ENCODE results near the gene MT1A.
A peak's percentile ranks its signal among the peaks of the same experiment; 100 is the strongest.

MT1A gene

DNA sequence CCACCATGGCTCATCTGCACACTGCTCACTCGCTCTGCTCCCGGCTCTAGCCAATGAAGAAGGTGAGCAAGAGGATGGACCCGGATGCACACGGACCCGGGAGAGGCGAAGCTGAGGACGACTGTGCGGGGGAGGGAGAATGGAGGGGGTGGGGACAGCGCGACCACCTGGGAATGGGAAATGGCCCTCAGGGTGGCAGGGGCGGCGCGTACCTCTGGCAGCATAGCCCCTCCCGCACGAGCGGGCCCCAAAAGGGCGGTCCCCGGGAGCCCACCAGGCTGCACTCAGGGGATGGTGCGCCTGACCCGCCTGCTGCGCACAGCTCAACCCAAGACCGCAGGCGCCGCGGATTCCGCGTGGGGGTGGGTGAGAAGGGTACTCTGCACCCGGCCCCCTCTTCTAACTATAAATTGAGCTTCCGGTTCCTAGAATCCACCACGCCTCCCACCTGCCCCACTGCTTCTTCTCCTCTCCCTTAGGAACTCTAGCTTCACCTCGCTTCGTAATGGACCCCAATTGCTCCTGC is 37.3 kb downstream of the MT1A start:
- DNase-seq = no peak

DNA sequence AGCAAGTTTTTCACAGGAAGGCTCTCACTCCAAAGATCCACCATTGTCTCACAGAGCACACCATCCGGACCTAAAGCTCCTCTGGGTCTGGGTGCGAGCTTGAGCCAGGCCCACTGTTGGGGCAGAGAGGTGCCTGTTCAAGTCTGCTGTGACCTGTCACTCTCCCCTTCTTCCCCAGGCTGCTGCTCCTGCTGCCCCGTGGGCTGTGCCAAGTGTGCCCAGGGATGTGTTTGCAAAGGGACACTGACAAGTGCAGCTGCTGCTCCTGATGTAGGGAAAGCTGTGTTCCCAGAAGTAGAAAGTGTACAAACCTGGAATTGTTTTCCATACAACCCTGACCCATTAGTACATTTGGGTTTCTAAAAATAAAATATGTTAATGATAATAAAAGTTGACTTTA is 39.0 kb downstream of the MT1A start:
- no peak for DNase-seq

DNA sequence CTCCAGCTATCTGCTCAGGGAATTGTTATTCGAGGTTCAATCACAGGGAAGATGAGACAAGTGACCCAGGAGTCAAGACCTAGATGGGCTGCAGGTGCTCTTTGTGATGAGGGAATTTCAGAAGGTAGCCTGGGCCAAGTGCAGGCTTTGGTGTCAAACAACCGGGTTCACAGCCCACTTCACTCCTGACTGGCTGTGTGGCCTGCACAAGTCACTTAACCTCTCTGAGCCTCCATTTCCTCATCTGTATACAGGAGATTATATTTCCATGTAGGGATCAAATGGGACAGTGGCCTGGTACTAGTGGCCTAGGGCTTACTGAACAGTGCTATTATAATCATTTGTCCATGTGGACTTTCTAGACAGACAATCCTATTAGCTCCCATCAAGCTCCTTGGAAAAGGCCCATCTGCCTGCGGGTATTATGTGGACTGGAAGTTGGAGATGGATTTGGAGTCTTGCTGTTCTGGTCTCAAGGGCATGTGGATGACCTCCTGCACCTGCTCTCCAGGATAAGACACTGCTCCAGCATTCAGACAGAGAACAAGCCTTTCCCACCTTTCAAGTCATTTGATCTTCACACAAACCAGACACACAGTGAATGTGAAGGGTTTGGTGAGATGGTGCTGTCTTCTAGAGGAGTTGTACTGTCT is 40.7 kb downstream of the MT1A start:
- DNase-seq = no peak

DNA sequence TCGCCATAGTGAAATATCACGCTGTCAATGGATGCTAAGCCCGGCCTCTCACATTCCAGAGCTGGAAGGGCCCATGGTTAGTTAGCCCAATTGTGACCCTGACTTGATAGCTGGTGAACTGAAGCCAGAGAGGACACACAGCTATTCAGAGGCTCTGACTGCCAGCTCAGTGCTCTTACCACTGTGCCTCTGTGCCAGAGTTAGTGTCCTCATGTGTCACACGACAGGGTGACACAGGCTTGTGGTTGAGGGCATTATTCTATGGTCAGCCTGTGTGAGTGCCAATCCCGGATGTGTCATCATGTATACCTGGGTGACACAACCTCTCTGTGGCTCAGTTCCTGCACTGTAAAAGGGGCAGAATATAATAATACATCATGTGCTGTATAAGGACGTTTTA is 41.4 kb downstream of the MT1A start:
- DNase-seq = no peak

DNA sequence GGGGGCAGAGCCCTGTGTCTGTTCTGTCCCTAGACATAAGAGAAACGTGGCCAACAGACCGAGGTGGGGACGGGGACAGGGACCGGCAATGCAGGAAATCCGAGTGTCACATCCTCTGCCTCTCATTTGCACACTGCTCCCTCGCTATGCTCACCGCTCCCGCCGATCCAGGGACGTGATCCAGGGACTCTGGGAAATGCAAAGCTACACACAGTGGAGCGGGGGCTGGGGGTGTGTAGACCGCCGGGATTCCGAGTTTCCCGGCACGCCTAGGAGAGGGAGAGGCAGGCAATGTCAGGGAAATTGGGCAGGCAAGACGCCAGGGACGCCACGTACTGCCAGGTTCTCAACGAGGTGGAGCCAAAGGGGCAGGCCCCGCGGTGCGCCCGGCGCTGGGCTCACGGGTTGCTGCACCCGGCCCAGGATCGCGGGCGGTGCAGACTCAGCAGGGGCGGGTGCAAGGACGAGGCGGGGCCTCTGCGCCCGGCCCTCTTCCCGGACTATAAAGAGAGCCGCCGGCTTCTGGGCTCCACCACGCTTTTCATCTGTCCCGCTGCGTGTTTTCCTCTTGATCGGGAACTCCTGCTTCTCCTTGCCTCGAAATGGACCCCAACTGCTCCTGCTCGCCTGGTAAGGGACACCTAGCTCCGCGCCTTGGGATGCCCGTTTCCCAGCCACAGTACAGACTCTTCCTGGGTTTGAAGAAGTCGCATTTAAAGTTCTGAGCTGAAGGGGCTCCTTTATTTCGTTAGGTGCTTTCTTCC is 43.7 kb downstream of the MT1A start, which contains the start of gene MT1X:
Gene MT1X, plus strand, starts transcription at position 532 of the 764 bp plus-strand sequence. Its CDS starts 71 bp downstream, at position 603.
- DNase-seq = peak; percentile 28 to 92 (median 81)

DNA sequence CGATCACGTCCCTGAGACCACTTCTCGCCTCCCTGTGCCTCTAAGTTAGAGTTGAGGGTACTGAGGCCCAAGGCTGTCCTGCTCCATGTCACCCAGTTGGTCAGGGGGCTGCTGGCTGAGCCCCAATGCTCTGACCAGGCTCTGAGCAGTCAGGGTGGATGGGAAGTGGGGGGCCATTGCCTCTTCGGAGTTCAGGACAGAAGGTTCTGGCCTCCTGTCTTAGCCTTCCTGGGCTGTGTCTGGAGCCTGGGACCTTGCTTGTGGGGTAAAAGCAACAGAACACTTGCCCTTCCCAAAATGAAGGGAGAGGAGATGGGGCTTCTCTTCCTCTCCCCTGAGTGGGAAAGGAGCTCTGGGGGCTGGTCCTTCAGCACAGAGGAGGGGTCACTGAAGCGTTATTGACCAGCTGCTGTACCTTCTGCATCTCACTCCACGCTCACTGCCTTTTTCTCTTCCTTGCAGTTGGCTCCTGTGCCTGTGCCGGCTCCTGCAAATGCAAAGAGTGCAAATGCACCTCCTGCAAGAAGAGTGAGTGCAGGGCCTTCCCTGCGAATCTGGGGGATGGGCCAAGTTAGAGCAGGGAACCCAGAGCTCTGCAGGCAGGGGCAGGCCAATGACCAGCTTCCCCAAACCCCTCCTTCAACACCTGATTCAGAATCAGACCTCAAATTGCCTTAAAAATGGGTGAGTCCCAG is 44.4 kb downstream of the MT1A start:
- DNase-seq = peak in 2 of 51 donors; percentile 38 to 45

DNA sequence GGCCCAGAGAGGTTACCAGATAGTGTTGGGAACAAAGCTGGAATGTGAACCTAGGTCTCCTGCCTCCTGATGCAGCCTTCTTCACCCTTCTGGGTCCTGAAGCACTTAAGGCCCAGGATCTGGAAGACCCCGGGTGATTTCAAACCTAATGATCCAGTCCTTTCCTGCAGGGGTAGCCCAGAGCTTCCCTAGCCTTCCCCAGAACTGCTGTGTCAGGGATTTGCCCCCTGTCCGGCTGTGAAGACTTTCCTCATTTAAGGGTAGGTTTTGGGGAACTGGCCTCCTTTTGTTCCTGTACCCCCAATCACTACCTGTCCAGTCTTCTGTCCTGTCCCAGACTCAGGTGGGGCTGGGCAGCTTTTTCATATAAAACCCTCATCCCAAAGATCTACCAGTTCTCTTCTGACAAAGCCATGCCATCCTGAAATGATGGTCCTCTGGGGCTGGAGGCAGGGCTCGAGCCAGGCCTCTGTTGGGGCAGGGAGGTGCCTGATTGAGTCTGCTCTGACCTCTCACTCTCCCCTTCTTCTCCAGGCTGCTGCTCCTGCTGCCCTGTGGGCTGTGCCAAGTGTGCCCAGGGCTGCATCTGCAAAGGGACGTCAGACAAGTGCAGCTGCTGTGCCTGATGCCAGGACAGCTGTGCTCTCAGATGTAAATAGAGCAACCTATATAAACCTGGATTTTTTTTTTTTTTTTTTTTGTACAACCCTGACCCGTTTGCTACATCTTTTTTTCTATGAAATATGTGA is 45.1 kb downstream of the MT1A start:
- peak in 2 of 51 donors; percentile 13 to 15 for DNase-seq

DNA sequence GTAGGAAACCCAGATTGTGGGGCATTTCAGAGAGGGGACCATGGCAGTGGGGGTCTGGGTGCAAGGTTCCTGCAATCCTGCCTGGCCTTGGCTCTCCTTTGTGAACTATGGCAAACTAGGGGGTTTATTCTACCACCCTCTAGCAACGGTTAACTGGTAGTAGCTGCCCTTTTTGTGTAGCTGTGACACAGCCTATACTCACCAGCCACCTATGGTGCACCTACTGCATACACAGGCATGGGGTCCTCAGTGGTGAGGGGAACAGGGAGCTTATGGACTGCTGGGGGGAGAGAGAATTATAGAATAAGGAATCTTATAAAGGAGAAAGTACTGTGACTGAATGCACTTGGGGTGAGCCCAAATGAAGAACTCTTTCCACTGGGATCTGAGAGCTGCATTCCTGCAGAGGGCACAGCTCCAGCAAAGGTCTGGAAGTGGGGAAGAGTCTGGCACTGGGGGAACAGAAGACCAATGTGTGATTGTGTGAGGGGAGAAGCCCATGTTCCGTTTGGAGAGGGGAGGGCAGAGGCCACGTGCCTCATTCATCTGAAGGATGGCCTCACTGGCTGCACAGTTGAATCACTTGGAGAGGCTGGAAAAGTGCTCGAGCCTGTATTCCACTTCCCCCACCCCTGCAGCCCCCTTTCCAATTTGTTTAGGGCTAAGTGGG is 45.9 kb downstream of the MT1A start:
- DNase-seq = peak in 11 of 51 donors; percentile 10 to 41 (median 25)

DNA sequence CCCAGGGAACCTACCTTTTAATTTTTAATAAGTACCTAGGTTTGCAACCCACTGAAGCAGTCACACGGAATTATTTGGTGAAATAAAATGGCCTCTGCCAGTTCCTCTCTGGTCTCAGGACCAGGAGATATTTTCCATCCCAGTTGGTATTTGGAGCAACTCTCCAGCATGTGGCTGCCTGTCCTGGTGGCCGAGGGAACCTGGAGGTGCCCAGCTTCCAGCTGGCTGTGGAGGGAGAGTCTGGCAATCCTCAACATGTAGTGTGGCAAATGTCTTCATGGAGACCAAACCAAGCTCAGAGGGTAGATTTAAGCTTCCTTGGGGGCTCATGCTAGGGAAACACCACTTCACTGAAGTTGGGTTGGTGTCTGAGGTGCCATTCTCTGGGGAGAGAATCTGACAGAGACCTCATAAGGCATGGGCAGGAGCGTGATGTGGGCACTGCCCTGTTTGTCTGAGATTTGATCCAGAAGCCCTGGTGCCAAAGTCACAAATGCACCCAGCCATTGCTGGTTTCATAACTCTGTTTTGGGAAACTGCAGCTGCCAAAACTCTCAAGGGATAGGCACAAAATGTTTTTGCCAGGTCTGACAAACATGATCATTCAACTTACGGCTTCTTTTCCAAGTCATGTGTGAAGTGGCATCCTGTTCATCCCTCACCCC is 46.6 kb downstream of the MT1A start:
- peak in 2 of 51 donors; percentile 31 to 41 for DNase-seq

DNA sequence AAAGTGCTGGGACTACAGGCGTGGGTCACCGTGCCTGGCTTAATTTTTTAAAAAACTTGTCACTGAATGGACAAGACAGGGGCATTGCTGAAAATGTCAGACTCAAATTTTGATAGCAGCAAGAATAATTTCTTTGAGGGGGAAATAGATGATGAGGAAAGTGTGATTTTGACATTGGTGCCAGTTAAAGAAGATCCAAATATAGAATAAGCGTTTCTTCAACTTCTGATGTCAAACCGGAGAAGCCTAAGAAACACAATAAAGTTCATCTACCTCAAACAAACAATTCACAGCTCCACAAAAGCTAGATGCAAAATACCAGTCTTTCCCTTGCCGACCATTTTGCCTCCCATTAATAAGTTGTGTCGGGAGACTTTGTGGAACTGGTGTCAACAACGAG is 48.3 kb downstream of the MT1A start:
- no peak for DNase-seq

DNA sequence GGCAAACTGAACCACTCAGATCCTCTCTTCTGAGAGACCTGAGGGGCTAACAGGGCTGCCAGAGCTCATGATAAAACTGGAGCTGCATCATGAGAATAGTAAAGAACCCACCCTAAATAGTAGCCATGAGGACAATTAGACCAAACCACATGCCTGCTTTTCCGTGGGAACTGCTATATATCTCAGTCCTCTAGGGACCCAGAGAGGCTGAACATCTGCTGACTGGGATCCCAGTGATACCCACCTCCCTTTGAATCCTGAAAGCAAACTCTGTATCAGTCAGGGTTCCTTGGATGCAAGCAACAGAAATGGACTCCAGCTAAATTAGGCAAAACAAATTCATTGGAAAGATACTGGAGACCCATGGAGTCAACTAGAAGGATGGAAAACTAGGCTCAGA is 50.3 kb downstream of the MT1A start:
- no peak for DNase-seq

DNA sequence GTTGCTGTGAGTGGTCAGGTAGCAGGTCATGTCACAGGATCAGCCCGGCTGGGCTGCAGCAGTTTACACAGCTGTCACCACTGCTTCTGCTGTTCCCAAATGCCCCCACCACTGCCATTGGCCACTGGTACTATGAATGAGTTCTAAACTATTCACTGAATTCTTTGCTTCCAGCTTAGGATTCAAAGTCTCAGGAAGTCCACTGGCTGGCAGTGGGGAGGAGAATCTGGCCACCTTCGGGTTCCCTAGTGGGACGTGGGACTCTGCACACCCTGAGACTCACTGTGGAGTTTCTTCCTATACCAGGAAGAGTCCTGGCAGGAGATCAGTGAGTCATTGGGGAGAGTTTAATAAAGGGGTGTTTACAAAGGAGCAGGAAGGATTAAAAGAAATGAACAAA is 50.7 kb downstream of the MT1A start:
- no peak for DNase-seq

Measured in hypothalamus (tissue), 51 donors.